NCI-H1105 (cell line): ENCODE results near the gene FGFR3.

Experiments used
- DNase-seq: peaks from one replicate; lab custom pipeline; 2025; lab: John Stamatoyannopoulos, UW

Gene FGFR3

GRCh38 chr4:1756893-1757779 is 36.0 kb upstream of the FGFR3 start:
- no peak for DNase-seq

- no peak for DNase-seq
Observed at GRCh38 chr4:1757836-1758235, 35.3 kb upstream of the FGFR3 start.

GRCh38 chr4:1758306-1759121 is 34.6 kb upstream of the FGFR3 start:
- no peak for DNase-seq

GRCh38 chr4:1759170-1759817 is 33.8 kb upstream of the FGFR3 start:
- DNase-seq: no peak

GRCh38 chr4:1759818-1760223 is 33.3 kb upstream of the FGFR3 start:
- DNase-seq: no peak

- no peak for DNase-seq
Observed at GRCh38 chr4:1760521-1761071, 32.5 kb upstream of the FGFR3 start.

- DNase-seq: no peak
Observed at GRCh38 chr4:1761130-1761689, 31.9 kb upstream of the FGFR3 start.

- no peak for DNase-seq
Observed at GRCh38 chr4:1762264-1763010, 30.7 kb upstream of the FGFR3 start.

- no peak for DNase-seq
Observed at GRCh38 chr4:1763070-1763549, 30.0 kb upstream of the FGFR3 start.

- DNase-seq: no peak
Observed at GRCh38 chr4:1763550-1764080, 29.5 kb upstream of the FGFR3 start.

- no peak for DNase-seq
Observed at GRCh38 chr4:1764670-1765069, 28.4 kb upstream of the FGFR3 start.

GRCh38 chr4:1765409-1766072 is 27.6 kb upstream of the FGFR3 start:
- DNase-seq: no peak

- no peak for DNase-seq
Observed at GRCh38 chr4:1766106-1767060, 26.7 kb upstream of the FGFR3 start.

- DNase-seq: no peak
Observed at GRCh38 chr4:1767061-1767769, 25.9 kb upstream of the FGFR3 start.

GRCh38 chr4:1767770-1768366 is 25.2 kb upstream of the FGFR3 start:
- no peak for DNase-seq

GRCh38 chr4:1768367-1769034 is 24.6 kb upstream of the FGFR3 start:
- DNase-seq: no peak

- no peak for DNase-seq
Observed at GRCh38 chr4:1769692-1770091, 23.4 kb upstream of the FGFR3 start.
